Endothelial cell of umbilical vein (primary cell): ENCODE results near the gene SPACDR. TPM values are rescaled to one million over a fixed set of nuclear protein-coding genes. Genes with fewer than 3 reads are reported as not detected.

Experiments used
- BruUV-seq: library from RNA; stranded (reverse); fragments of 400-500 nt; replicated peaks from 2 replicates; lab custom pipeline; 2021; lab: Mats Ljungman, UMichigan
- CTCF ChIA-PET: fragments of 300-600, 350-600 bp; sonication (Branson Sonifier 250); formaldehyde crosslinking; loops from one replicate; lab custom pipeline; 2021; ENCODE audit warnings: antibody characterized with exemption, inconsistent platforms; lab: Charles Lee
- POLR2A ChIA-PET: fragments of 300-600, 350-600 bp; sonication (Branson Sonifier 250); formaldehyde crosslinking; loops from one replicate; lab custom pipeline; 2021; ENCODE audit warnings: antibody characterized with exemption, inconsistent platforms; lab: Charles Lee
- DNase-seq: peaks from one replicate; pipeline ENCODE4 v3.0.0-alpha.2; 2011; ENCODE audit warnings: low read depth, low spot score
- FAIRE-seq: peaks from 2 replicates; lab custom pipeline; 2011; peaks lifted over from hg19 to GRCh38; lab: Jason Lieb, UNC
- H2AFZ ChIP-seq: 2 replicates; pipeline ENCODE4 v1.6.0; 2012; ENCODE audit warnings: low read depth, low read length, control low read depth, inconsistent platforms
- H3K27ac ChIP-seq: 2 replicates; pipeline ENCODE4 v1.5.1; 2011; ENCODE audit warnings: low read depth, mild to moderate bottlenecking, control low read depth, low read length, moderate library complexity; ENCODE audit not compliant: insufficient read depth
- H3K27me3 ChIP-seq, 2 experiments: 2 replicates each; pipeline versions ENCODE4 v1.6.0 to v1.6.1; 2011; ENCODE audit warnings: low read length in 2 of 2, mixed read lengths in 1 of 2; ENCODE audit not compliant: control insufficient read depth in 2 of 2, insufficient read depth in 2 of 2
- H3K36me3 ChIP-seq, 2 experiments: 2 replicates in 1 of 2; 3 replicates in 1 of 2; pipeline ENCODE4 v1.5.1; 2011; ENCODE audit warnings: low read length in 2 of 2, mild to moderate bottlenecking in 1 of 2, moderate library complexity in 1 of 2; ENCODE audit not compliant: control insufficient read depth in 2 of 2, insufficient read depth in 2 of 2; ENCODE audit errors: extremely low read depth in 1 of 2
- H3K4me1 ChIP-seq: 3 replicates; pipeline ENCODE4 v1.5.1; 2011; ENCODE audit warnings: mild to moderate bottlenecking, low read length; ENCODE audit not compliant: control insufficient read depth, insufficient read depth; ENCODE audit errors: extremely low read depth
- H3K4me2 ChIP-seq: 2 replicates; pipeline ENCODE4 v1.6.1; 2011; ENCODE audit warnings: low read length, control low read depth, mixed read lengths; ENCODE audit not compliant: insufficient read depth
- H3K4me3 ChIP-seq, 3 experiments: fragments of 200-600 bp in 1 of 3; sonication (generic), shearing (Covaris generic) in 1 of 3; replicated peaks in 1 of 3; 2 replicates each; pipeline ENCODE4 v1.5.1; 2011 to 2016; ENCODE audit warnings: control low read depth in 3 of 3, low read length in 3 of 3, mild to moderate bottlenecking in 2 of 3, inconsistent platforms in 1 of 3, low read depth in 1 of 3, moderate library complexity in 1 of 3; ENCODE audit not compliant: insufficient read depth in 1 of 3
- H3K79me2 ChIP-seq: 2 replicates; pipeline ENCODE4 v1.6.0; 2012; ENCODE audit warnings: low read length, inconsistent platforms; ENCODE audit not compliant: control insufficient read depth, insufficient read depth
- H3K9ac ChIP-seq: replicated peaks from 2 replicates; pipeline ENCODE3; 2011; ENCODE audit warnings: low read length, control low read depth; ENCODE audit not compliant: insufficient read depth; ENCODE audit errors: extremely low read depth
- H3K9me1 ChIP-seq: replicated peaks from 3 replicates; pipeline ENCODE4 v1.6.0; 2011; ENCODE audit warnings: mild to moderate bottlenecking, low read length; ENCODE audit not compliant: control insufficient read depth, insufficient read depth; ENCODE audit errors: extremely low read depth
- H3K9me3 ChIP-seq: replicated peaks from 2 replicates; pipeline ENCODE4 v1.5.1; 2012; ENCODE audit warnings: low read length, inconsistent platforms; ENCODE audit not compliant: control insufficient read depth, insufficient read depth
- H4K20me1 ChIP-seq: replicated peaks from 2 replicates; pipeline ENCODE3; 2011; ENCODE audit warnings: mild to moderate bottlenecking, low read length; ENCODE audit not compliant: control insufficient read depth, insufficient read depth; ENCODE audit errors: extremely low read depth
- GATA2 ChIP-seq: IDR thresholded peaks from 2 replicates; pipeline ENCODE4 v1.7.0; 2011; ENCODE audit warnings: low read depth, mild to moderate bottlenecking, moderate library complexity, mixed read lengths, low read length; ENCODE audit not compliant: insufficient read length, insufficient read depth
- JUN ChIP-seq: IDR thresholded peaks from 2 replicates; pipeline ENCODE4 v1.6.1; 2011; ENCODE audit warnings: borderline replicate concordance, low read depth; ENCODE audit not compliant: insufficient read length, insufficient read depth
- MAX ChIP-seq: IDR thresholded peaks from 2 replicates; pipeline ENCODE4 v1.6.1; 2011; ENCODE audit not compliant: insufficient read depth, insufficient read length
- MYC ChIP-seq: IDR thresholded peaks from one replicate; pipeline ENCODE4 v1.6.1; 2011; ENCODE audit warnings: mild to moderate bottlenecking, low read depth, low read length
- POLR2A ChIP-seq: IDR thresholded peaks from 2 replicates; pipeline ENCODE4 v1.6.1; 2012; ENCODE audit warnings: low read depth, mild to moderate bottlenecking, control low read depth, low read length
- POLR2AphosphoS5 ChIP-seq: IDR thresholded peaks from 2 replicates; pipeline ENCODE4 v1.6.1; 2012; ENCODE audit warnings: low read depth, mild to moderate bottlenecking, control low read depth, low read length, moderate library complexity; ENCODE audit not compliant: insufficient read depth
- dilution Hi-C: fragments of 300-500 bp; cut with MboI; formaldehyde crosslinking; loops from one replicate; pipeline ENCODE4 v1.15.0; 2019; ENCODE audit warnings: low sequenced_read_pairs; ENCODE audit not compliant: extremely low pct_ligation_motif_present
- intact Hi-C: fragments of 100-400 bp; cut with micrococcal nuclease; formaldehyde crosslinking; loops from one replicate; pipeline ENCODE4 v1.10.0; 2022
- polyA plus RNA-seq, 4 experiments: library from polyadenylated mRNA; depleted of rRNA in 3 of 4; stranded (reverse) in 3 of 4; unstranded in 1 of 4; fragments of >200 nt; gene quantifications; 2 replicates each; pipeline versions ENCODE4 v1.2.1 to v1.2.3, GENCODE V29; 2011 to 2012; ENCODE audit warnings: missing spikeins in 1 of 4
- total RNA-seq: library from RNA; stranded (reverse); gene quantifications from 2 replicates; pipeline ENCODE4 v1.2.3, GENCODE V29; 2021

Gene SPACDR
- total and polyA plus RNA-seq, 2 donors (not counting 3 experiments of a cell fraction or from before 2014, with no cell fraction given) = 1.6 to 4.1 TPM

DNA sequence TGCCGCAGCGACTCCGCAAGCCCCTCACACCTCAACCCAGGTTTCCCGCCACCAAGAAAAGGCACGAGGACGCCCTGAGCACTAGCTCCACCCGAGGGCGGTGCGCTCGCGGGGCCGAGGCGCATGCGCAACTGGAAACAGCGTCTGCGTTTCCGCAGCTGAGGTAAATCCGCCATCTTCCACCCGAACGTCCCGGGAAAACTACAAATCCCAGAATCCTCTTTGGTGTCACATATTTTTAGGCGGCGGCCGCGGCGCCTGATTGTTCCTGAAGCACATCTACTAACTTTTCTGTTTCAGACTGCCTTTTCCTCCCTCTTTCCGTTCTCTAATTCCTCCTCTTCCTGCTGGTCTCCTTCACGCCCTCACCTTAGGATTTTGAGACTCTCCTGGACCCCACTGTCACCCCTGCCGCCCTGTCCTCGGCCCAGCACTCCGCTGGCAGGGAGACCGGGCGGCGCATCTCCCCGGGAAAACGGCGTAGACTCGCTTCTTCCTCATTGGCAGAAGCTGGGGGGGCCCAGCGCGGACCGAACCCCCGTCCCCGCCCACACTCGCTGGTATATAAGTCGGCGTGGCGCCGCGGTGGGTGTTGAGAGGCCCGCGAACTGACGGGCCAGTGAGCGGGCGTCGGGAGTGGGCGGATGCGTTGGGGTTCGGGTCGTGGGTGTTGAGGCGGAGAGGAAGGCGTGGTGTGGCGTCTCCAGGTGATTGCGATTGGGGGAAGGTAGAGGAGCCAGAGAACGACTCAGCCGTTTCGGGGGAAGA, 35.7 kb downstream of the SPACDR start, which contains the start of gene ZCWPW1:
TSS of gene ZCWPW1 (minus strand) at position 505 of the 768 bp plus-strand sequence. CDS start 8,054 bp downstream, outside the sequence.
- FAIRE-seq (peak; percentile 98), DNase-seq (peak; percentile 96)
- TF ChIP-seq MAX (peak; percentile 95), JUN (no peak), POLR2A (peak; percentile 99), POLR2AphosphoS5 (peak; percentile 99), MYC (no peak), GATA2 (no peak)
- dilution Hi-C loops = no loop called here
- H3K27ac ChIP-seq = peak within 1 kb of the TSS; percentile 89
- H3K4me1 ChIP-seq = peaks cover 19% of the 10 kb centered on the region
- H3K27me3 ChIP-seq = no peaks in the 10 kb centered on the region
- H3K9me3 ChIP-seq = no peaks in the 10 kb centered on the region
- intact Hi-C loops = loop anchor here (1.0 to 2.0 kb wide), 2 partner anchors 8 to 50 kb away; partner anchors contain the start of genes PPP1R35 and TSC22D4
- POLR2A ChIA-PET = interaction anchor here (0.6 to 3.1 kb wide), 25 partner anchors 8 to 302 kb away, joined by 3 to 59 read pairs (median 5); partner anchors contain the start of genes FBXO24, LRCH4, MBLAC1 and MOSPD3
- peaks cover 31% of the 10 kb centered on the region for H3K79me2 ChIP-seq
- peak within 1 kb of the TSS; percentile 56 for H3K4me2 ChIP-seq
- no peaks in the 10 kb centered on the region for H3K9me1 ChIP-seq
- peak within 1 kb of the TSS; percentile 55 to 80 (median 69) for H3K4me3 ChIP-seq
- CTCF ChIA-PET = interaction anchor here (0.6 to 2.1 kb wide), 6 partner anchors 10 to 55 kb away, joined by 3 to 10 read pairs (median 5); partner anchors contain the start of gene NYAP1
- H4K20me1 ChIP-seq = no peaks in the 10 kb centered on the region
- peak within 1 kb of the TSS; percentile 38 for H2AFZ ChIP-seq
- H3K9ac ChIP-seq = peak within 1 kb of the TSS; percentile 92
- TSS peak; percentile 83 for BruUV-seq
- H3K36me3 ChIP-seq = peaks cover 0 to 11% of the 10 kb centered on the region in 2 experiments
